GM12892 (cell line): ENCODE results near the gene SDC3.
"Not testable (repeated sequence)": the region's sequence is repeated elsewhere in the genome, so short reads cannot be mapped to it uniquely, and the experiment has no call there.

Experiments used
- DNase-seq: peaks from one replicate; pipeline ENCODE4 v3.0.0; 2011; ENCODE audit not compliant: insufficient read length
- FAIRE-seq: peaks from 2 replicates; lab custom pipeline; 2011; peaks lifted over from hg19 to GRCh38; lab: Jason Lieb, UNC
- POLR2A ChIP-seq: IDR thresholded peaks from 2 replicates; pipeline ENCODE4 v1.6.1; 2011; ENCODE audit warnings: low read depth, low read length, control low read depth
- POLR2AphosphoS5 ChIP-seq: IDR thresholded peaks from 2 replicates; pipeline ENCODE4 v1.6.1; 2011; ENCODE audit warnings: low read depth, low read length, control low read depth
- TAF1 ChIP-seq: IDR thresholded peaks from 2 replicates; pipeline ENCODE4 v1.6.1; 2011; ENCODE audit warnings: low read depth, mild to moderate bottlenecking, control low read depth, low read length, borderline replicate concordance

The SDC3 gene

DNA sequence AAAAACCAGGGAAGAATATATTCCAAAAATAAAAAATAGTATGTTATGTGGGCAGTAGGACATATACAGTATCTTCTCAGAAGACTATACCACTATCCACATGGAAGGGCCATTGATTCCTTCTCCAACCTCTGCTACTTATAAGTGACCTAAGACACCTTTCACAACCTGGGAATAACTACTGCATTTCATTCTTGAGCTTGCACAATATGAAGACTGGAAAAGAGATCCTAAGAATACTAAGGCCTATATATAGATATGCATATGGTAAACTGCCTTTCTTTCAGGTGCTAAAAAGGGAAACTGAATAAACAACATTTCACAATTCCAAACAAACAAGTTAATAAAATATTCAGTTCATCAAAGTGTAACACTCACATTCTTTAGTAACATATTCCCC is 32.0 kb upstream of the SDC3 start:
- FAIRE-seq (no peak), DNase-seq (no peak)
- TF ChIP-seq POLR2A (no peak), TAF1 (no peak), POLR2AphosphoS5 (no peak)

DNA sequence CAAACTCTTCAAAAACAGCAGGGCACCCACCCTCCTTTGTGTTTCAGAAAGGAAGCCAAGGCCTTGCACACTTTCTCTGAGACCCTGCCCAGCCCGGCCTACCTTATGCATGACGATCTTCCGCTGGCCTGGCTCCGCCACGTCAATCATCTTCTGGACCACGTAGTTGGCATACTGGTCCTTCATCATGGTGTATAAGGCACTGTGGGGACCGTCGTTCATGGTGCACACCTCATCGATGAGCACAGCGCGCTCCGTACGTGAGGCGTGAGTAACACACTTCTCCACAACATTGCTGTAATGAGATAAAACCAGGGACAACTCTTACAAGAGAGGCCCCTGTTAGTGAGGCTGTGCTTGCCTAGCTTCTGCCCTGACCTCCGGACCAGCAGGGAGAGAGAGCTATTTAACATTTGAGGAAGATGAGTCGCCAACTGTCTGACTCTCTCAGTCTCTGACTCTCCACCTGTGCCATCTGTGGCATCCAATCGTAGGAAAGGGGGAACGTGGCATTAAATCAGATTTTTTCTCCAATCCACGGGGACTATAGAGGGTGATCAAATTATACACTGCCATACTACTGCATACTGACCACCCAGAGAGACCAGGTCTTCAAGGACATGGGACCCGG is 28.1 kb upstream of the SDC3 start:
- DNase-seq (no peak), FAIRE-seq (no peak)
- no peak for TF ChIP-seq POLR2AphosphoS5
- no peak for TF ChIP-seq POLR2A
- TF ChIP-seq TAF1 = no peak

DNA sequence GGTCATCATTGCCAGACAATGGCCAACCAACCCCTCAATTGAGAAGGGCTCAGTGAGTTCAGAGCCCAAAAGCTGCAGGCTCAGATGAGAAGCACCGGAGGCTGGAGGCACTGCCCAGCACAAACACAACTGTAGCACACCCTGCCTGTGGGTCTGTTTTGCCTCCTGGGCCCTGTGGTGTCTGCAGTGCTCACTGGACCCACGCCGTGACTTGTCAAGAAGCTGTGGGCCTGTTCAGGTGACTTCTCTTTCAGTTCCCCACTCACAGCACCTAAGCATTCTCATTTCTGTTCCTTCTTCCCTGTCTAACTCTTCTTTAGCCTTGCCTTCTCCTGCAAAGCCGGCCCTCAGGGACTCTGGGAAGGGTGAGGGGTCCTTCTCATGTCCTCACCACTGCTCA is 27.2 kb upstream of the SDC3 start:
- FAIRE-seq = peak; percentile 70
- DNase-seq = not testable (repeated sequence)

DNA sequence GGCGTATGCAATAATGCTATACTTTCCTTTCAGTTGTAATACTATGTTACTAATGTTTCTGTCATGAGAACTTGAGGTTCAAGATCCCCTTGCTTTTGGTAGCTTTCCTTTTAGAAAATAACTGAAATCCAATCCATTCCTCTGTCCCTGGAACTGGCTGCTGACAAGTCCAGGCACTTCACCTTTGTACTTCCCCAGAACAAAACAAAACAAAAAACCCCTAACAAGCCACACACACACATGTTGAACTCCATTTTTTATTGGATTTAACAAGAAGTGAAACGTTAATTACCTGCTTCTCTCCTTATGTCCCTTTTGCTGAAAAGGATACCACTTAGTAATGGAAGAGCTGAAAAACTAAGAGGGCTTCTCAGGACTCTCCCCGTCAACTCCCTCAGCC is 26.1 kb upstream of the SDC3 start:
- TF ChIP-seq POLR2A (no peak), TAF1 (no peak), POLR2AphosphoS5 (no peak)
- no peak for DNase-seq
- FAIRE-seq = no peak

DNA sequence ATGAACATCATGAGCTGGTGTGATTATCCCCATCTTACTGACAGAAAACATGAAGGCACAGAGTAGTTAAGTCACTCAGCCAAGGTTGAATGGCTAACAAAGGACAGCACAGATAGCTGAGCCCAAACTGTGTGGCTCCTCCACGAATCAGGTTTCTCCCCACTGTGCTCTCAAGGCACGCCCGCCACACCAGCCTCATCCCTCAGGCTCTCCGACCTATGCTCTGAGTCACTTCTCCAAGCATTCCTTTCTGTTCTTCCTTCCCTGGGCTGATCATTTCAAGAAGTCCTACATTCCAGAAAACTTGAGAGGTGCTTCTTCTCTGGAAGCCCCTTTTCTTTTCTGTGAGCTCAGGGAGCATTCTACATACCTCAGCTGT is 25.3 kb upstream of the SDC3 start:
- no peak for FAIRE-seq
- DNase-seq = no peak
- TF ChIP-seq POLR2A (no peak), TAF1 (no peak), POLR2AphosphoS5 (no peak)

DNA sequence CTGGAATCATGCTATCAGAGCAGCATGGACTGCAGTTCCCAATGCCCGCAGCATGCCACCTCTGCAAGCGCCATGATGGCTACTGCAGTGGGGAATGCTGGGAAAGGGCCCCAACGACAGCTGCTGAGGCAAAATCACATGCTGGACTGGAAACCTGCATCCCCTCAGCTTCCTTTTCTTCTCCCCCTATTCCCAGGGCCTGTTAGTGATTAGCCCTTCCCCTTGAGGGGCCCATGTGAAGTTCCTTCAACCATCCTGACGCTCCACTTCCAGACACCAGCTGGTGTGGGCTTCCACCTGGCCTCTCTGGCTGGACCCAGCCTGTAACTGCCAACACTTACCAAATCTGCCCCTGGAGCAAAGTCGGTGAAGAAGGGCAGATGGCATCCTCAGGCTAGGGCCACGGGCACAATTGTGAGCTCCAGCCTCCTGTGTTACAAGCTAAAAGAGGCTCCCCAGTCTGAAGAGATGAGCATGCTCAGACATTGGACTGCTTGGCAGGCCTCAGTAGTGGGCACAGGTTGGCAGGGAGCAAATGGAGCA is 22.1 kb upstream of the SDC3 start:
- DNase-seq (no peak), FAIRE-seq (no peak)
- TF ChIP-seq POLR2A (0 out of 2 replicates have a peak, but pooled peaks have one; percentile 22), TAF1 (no peak), POLR2AphosphoS5 (0 out of 2 replicates have a peak, but pooled peaks have one; percentile 38)

DNA sequence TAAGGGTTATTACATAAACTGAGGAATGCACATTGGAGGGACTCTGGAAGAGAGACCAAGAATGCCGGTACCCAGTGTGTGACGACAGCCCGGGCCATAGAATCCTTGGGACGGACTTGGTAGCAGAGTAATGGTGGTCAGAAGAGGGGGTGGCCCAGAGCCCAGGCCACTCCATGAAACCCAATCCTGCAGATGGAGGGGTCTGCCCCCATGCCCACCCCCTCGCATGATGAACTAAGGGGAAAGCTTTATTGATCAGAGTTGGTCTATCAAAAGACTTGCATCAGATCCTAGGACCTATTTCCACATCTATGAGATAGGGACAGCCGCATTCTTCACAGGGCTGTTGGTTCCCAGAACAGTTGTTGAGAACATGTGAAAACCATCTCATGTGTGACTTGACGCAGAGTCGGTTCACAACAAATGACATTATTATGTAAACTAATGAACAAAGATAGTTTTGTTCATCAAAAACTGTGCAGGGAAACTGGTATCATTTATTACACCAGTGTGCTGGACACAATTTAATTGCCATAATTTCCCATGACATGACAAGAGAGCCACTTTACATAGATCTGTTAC is 21.5 kb upstream of the SDC3 start:
- TF ChIP-seq POLR2A (no peak), POLR2AphosphoS5 (0 out of 2 replicates have a peak, but pooled peaks have one; percentile 33)
- no peak for FAIRE-seq
- DNase-seq = no peak

DNA sequence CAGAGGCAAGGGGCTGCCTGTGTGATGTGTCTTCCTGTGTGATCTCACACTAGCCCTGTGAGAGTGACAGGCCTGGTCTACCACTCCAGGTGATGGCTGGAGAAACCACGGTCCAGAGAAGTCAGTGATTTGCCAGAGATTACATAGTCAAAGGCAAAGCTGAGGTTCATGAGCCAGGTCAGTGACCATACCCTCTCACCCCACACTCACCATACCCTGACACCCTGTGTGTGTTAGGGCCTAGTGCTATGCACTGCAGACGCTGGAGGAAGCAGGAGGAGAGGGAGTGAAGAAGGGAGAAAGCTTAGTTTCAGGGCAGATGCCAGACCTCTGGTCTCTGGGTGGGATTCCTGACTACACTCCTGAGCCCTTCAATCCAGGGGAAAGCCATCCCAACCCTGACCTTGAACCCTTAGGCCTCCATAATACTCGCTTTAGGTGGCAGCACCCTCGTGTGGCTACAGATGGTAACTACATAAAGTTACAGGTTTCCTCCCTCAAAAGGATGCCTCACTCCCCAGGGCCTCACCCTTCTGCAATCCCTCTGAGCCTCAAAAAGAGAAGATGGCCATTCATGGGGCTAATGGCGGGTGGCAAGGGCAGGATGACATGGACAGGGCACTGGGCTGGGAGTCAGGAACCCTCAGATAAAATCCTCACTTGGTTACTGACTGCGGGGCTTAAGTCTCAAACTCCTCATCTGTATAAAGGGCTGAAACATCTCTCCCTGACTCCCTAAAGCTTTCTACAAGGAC is 20.8 kb upstream of the SDC3 start:
- no peak for TF ChIP-seq POLR2A
- TF ChIP-seq POLR2AphosphoS5 = no peak
- TF ChIP-seq TAF1 = no peak
- no peak for DNase-seq
- peak; percentile 96 for FAIRE-seq

DNA sequence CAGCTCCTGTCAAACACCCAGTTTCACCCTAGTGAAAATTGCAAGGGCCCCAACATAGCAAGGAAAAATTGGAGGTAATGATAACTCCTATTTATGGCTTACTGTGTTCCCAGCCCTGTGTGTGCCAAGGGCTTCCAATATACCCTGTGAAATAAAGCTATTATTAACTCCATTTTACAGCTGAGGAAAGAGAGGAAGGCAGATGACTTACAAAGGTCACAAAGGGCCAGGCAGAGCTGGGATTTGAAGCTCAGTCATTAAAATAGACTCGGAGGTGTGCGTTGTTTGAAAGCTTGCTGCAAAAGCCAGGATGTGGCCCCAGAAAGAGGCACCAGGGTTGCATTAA is 20.2 kb upstream of the SDC3 start:
- DNase-seq (no peak), FAIRE-seq (no peak)
- no peak for TF ChIP-seq POLR2A
- no peak for TF ChIP-seq TAF1
- no peak for TF ChIP-seq POLR2AphosphoS5

DNA sequence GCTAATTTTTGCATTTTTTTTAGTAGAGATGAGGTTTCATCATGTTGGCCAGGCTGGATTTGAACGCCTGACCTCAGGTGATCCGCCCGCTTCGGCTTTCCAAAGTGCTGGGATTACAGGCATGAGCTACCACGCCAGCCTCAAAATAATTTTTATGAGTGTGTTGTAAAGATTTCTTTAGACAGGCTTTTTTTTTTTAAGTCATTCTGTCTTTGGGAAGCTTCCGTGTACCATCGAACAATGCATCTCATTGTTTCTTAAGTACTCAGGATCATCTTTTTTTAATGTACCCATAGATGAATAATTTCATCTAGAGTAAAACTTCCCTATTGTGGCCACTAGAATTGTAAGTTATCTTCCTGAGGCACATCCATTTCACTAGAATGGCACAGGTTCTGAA is 19.6 kb upstream of the SDC3 start:
- no peak for TF ChIP-seq TAF1
- no peak for TF ChIP-seq POLR2AphosphoS5
- no peak for TF ChIP-seq POLR2A

DNA sequence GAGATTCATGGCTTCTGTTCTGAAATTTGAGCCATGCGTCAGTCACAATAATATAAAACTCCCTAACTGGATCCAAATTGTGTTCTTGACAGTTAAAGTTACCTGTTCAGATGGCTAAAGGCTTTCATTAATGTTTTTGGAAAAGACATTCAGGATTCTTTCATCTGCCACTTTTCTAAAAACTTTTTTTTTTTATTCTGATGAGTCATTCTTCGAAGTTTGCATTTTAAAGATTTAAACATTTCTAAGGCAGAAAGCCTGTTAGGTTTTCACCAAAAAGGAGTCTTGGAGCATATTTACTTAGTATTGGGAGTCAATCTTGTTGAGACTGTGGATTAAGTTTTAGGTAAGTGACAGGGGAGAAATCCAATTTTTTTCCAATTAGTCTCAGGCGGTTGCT is 18.9 kb upstream of the SDC3 start:
- TF ChIP-seq TAF1 (no peak), POLR2AphosphoS5 (no peak), POLR2A (no peak)
- FAIRE-seq (no peak), DNase-seq (no peak)

More for the DNA sequence above, 19.6 kb upstream of the SDC3 start:
- no peak for DNase-seq
- no peak for FAIRE-seq

DNA sequence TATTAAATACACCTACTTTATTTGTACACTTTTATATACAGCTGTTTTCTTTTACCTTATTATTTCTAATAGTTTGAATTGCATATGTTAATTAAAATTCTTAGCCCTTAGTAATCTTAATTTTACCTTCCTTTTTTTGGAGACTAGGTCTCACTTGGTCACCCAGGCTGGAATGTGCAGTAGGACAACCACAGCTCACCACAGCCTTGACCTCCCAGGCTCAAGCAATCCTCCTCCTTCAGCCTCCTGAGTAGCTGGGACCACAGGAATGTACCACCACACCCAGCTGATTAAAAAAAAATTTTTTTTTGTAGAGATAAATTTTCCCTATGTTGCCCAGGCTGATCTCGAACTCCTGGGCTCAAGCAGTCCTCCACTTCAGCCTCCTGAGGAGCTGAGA is 15.0 kb upstream of the SDC3 start:
- TF ChIP-seq POLR2AphosphoS5 = no peak
- TF ChIP-seq POLR2A = no peak
- TF ChIP-seq TAF1 = no peak
- DNase-seq (no peak), FAIRE-seq (no peak)
